WTC11 (cell line): ENCODE measurements around the gene NUP210.

Experiments
- CBFB ChIP-seq: sonication (generic); formaldehyde crosslinking; IDR thresholded peaks from 2 replicates; pipeline ENCODE4 v1.8.1; 2022; ENCODE audit warnings: mild to moderate bottlenecking, low read depth, missing genetic modification reagents
- NFE2L1 ChIP-seq: sonication (generic); formaldehyde crosslinking; IDR thresholded peaks from 2 replicates; pipeline ENCODE4 v1.8.1; 2023; ENCODE audit warnings: missing genetic modification reagents
- RORB ChIP-seq: fragments of 250-450 bp; sonication (Bioruptor Pico); IDR thresholded peaks from 2 replicates; pipeline ENCODE4 v1.9.0; 2021; ENCODE audit warnings: mild to moderate bottlenecking
- STAT6 ChIP-seq: sonication (generic); formaldehyde crosslinking; conservative IDR thresholded peaks from 2 replicates; pipeline ENCODE4 v1.8.1; 2023; ENCODE audit warnings: mild to moderate bottlenecking, low read depth, missing genetic modification reagents, moderate library complexity
- TCF7 ChIP-seq: sonication (generic); formaldehyde crosslinking; IDR thresholded peaks from 2 replicates; pipeline ENCODE4 v1.8.0; 2022; ENCODE audit warnings: mild to moderate bottlenecking, low read depth, missing genetic modification reagents, moderate library complexity
- TEAD4 ChIP-seq: sonication (generic); formaldehyde crosslinking; IDR thresholded peaks from 2 replicates; pipeline ENCODE4 v1.8.0; 2022; ENCODE audit warnings: mild to moderate bottlenecking, missing genetic modification reagents
- USF1 ChIP-seq: sonication (generic); formaldehyde crosslinking; IDR thresholded peaks from 2 replicates; pipeline ENCODE4 v1.8.0; 2022; ENCODE audit warnings: mild to moderate bottlenecking, missing genetic modification reagents
- ZBTB21 ChIP-seq: sonication (generic); formaldehyde crosslinking; IDR thresholded peaks from 2 replicates; pipeline ENCODE4 v1.8.1; 2023; ENCODE audit warnings: mild to moderate bottlenecking, missing genetic modification reagents, borderline replicate concordance
- TF ChIP-seq, protein P1 (sequence below): sonication (generic); formaldehyde crosslinking; IDR thresholded peaks from 2 replicates; pipeline ENCODE4 v1.8.1; 2023; ENCODE audit warnings: mild to moderate bottlenecking, missing genetic modification reagents, moderate library complexity
- TF ChIP-seq, protein P2 (sequence below): fragments of 200-600 bp; IDR thresholded peaks from 2 replicates; pipeline ENCODE4 v1.8.0; 2022; ENCODE audit warnings: antibody characterized with exemption

DNA sequence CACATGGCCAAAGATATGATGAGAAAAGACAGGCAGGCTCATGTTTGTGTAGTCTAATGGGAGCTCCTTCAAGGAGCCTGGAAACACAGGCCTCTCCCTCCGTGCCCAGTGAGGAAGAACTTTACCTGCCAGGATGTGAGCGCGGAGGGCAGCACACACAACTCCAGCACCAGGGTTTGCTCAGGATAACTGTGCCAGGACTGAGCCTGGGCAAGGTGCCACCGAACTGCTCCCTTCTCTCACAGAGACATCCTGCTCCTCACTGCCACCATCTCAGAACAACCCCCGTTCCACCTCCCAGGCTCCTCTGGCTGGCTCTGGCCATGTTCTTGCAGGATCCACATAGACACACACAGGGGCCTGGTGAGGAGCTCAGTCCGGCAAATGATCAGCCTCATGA is 87.4 kb downstream of the NUP210 start:
- TF ChIP-seq STAT6 (no peak), CBFB (CRISPR knock-in tag) (no peak), NFE2L1 (no peak), TEAD4 (CRISPR knock-in tag) (no peak), RORB (CRISPR knock-in tag) (no peak), USF1 (CRISPR knock-in tag) (no peak), TCF7 (CRISPR knock-in tag) (no peak), ZBTB21 (CRISPR knock-in tag) (no peak)
- TF ChIP-seq, protein P1, sequence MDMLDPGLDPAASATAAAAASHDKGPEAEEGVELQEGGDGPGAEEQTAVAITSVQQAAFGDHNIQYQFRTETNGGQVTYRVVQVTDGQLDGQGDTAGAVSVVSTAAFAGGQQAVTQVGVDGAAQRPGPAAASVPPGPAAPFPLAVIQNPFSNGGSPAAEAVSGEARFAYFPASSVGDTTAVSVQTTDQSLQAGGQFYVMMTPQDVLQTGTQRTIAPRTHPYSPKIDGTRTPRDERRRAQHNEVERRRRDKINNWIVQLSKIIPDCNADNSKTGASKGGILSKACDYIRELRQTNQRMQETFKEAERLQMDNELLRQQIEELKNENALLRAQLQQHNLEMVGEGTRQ (CRISPR knock-in tag) = no peak
- TF ChIP-seq, protein P2, sequence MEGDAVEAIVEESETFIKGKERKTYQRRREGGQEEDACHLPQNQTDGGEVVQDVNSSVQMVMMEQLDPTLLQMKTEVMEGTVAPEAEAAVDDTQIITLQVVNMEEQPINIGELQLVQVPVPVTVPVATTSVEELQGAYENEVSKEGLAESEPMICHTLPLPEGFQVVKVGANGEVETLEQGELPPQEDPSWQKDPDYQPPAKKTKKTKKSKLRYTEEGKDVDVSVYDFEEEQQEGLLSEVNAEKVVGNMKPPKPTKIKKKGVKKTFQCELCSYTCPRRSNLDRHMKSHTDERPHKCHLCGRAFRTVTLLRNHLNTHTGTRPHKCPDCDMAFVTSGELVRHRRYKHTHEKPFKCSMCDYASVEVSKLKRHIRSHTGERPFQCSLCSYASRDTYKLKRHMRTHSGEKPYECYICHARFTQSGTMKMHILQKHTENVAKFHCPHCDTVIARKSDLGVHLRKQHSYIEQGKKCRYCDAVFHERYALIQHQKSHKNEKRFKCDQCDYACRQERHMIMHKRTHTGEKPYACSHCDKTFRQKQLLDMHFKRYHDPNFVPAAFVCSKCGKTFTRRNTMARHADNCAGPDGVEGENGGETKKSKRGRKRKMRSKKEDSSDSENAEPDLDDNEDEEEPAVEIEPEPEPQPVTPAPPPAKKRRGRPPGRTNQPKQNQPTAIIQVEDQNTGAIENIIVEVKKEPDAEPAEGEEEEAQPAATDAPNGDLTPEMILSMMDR = no peak
